Stimulated activated CD8-positive, alpha-beta memory T cell treated with anti-CD3 and anti-CD28 coated beads, Interleukin-15, amount 100 ng/mL, for 4 hours (primary cell): Measurements from ENCODE around the gene BAIAP2.

ENCODE experiments used
- DNase-seq, 2 donors: peaks; one replicate each; pipeline ENCODE4 v3.0.0-alpha.2; 2020; ENCODE audit warnings: low read depth in 2 of 2

Gene BAIAP2

DNA sequence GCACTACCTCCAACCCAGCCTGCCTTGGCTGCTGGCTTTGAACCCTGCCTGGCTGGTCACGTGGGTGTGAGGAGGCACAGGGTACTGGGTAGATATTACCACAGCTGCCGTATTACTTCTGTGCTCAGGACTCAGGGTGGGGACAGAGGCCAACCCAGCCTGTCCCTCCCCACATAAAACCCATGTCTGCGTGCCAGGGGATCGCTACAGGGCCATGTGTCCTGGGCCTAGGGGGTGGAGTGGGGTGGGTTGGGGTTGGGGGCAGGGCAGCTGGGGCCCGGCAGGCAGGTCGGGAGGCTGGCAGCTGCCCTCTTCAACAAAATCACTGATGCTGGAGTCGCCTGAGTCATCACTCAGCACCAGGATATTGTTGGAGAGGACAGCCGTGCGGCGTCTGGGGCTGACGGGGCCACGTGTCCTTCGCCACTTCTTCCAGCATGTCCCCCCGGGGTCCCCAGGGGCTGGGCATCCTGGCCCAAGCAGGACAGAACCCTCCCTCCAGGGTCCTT, 90.7 kb downstream of the BAIAP2 start:
- DNase-seq: no peak

GRCh38 chr17:81126281-81127132, 91.6 kb downstream of the BAIAP2 start:
- no peak for DNase-seq

DNA sequence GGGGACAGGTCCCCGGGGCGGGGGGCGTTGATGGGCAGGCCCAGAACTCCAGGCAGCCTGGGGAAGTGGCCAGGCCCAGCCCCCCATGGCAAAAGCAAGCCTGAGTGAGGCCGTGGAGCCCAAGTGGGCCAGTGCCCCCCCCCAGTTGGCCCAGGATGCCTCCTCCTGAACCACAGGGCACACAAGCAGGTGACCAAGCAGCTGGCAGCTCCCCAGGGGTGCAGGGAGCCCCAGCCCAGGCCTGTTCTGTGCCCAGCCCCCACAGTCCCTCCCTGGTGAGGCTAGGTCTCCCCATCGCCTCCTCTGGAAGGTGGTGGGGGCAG, 92.1 kb downstream of the BAIAP2 start:
- no peak for DNase-seq

DNA sequence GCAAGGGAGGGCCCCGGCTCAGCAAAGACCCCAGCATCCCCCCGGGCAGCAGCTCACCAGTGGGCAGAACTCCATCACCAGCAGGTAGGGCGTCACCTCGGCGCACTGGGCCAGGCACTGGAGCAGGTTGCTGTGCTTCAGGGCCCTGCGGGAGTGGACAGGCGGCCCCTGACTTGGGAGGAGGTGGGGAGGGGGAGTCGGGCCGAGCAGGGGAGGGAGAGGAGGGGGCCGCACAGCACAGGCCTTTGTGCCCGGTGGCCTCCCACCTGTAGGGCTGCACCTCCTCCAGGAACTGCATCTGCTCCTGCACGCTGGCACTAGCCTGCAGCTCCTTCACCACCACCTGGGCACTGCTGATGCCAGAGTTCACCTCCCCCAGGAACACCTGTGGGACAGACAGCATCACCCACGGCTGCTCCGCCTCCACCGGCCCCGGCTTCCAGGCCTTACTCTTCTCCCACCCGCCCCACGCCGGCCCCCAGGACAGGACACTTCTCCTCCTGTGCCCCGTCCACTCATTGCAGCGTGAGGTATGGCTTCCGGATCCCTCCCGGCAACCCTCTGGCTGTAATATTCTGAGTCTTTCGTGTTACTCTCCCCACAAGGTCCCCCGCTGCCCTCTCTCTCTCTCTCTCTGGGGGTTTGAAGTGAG, 92.7 kb downstream of the BAIAP2 start:
- DNase-seq: no peak

DNA sequence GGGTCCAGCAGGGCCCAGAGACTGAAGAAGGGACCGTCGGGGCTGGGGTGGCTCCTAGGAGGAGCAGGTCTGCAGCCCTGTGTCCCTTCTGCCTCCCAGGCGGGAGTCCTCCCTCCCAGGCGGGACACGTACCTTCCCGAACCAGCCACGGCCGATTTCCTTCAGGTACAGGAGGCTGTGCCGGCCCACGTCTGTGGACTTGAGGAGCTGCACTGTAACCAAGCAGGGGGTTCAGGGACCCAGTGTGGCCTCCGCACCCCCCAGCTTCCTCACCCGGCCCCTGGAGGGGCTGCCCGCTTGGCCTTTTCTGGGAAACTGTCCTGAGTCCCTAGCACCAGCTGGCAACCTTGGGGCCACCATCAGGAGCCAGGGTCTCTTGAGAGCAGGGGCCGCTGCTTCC, 93.4 kb downstream of the BAIAP2 start:
- DNase-seq: no peak

- no peak for DNase-seq
Observed at GRCh38 chr17:81128774-81129173, 93.8 kb downstream of the BAIAP2 start.

- no peak for DNase-seq
Observed at GRCh38 chr17:81129289-81129688, 94.3 kb downstream of the BAIAP2 start.

DNA sequence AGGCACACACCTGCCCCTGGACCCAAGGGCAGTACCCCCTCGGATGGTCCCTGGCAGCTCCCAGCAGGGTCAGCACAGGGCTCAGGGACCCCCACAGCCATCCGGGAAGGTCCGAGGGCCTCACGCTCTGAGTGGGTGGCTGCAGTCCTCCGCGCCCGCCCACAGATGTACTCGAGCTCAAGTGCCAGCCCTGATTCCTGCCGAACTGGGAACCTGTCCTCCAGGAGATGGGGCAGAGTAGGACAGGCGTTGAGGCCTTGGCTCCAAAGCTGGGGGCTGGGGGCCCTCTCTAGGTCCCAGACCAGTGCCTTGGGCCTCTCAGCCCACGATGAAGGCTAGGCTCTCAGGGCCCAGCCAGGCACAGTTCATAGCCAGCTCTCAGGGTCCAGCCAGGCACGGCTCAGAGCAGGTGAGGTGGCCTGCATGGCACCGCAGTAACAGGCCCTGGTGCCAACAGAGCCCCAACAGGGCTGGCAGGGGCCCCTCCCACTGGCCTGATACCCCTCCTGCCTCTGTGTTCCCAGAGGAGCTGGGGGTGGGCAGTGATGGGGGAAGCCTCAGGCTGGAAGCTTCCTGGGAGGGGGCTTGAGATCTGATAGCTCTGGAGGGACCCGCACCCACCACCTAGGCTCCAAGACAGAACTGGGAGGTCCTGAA, 94.9 kb downstream of the BAIAP2 start:
- no peak for DNase-seq

GRCh38 chr17:81130385-81131361, 95.7 kb downstream of the BAIAP2 start:
- DNase-seq: no peak

GRCh38 chr17:81131486-81132196, 96.7 kb downstream of the BAIAP2 start:
- no peak for DNase-seq

GRCh38 chr17:81132197-81132540, 97.2 kb downstream of the BAIAP2 start:
- no peak for DNase-seq

DNA sequence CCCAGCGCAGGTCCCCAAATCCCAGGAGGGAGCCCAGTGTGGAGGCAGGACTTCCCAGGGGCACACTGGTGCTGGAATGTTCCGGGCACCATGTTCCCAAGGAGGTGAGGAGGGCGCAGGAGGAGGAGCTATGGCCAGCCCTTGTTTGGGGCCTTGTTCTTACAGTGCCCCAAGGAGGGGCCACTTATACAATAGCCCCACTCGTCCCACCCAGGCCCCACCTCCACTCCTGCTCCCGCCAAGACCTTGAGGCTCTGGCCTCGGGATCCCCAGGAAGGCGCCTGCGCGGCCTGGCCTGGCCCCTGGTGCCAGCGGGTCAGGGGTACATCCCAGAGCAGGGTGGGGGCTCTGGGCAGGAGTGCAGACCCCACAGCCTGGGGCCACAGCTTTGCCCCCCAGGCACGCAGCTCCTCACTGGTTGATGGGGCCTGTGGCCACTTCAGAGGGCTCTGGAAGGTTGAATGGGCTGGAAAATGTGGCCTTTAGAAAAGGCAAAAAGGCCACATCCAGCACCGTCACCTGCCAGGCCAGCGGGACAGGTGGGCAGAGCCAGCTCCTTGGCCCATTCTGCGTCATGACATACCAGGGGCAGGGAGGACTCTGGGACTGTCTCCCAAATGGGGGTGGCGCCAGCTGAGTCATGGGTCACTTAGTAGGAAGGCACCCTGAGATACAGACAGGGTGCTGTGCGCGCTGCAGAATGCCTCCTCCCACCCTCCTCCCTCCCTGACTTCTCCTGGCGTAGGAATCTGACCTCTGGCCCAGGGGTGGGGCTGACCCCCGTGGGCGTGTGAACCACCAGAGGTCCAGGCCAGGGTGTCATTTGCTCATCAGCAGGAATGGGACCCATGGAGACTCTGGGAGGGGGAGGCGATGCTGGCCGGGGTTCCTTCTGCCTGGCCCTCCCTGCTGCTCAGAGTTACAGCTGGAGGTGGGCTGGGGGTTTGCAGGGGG, 98.1 kb downstream of the BAIAP2 start:
- no peak for DNase-seq

DNA sequence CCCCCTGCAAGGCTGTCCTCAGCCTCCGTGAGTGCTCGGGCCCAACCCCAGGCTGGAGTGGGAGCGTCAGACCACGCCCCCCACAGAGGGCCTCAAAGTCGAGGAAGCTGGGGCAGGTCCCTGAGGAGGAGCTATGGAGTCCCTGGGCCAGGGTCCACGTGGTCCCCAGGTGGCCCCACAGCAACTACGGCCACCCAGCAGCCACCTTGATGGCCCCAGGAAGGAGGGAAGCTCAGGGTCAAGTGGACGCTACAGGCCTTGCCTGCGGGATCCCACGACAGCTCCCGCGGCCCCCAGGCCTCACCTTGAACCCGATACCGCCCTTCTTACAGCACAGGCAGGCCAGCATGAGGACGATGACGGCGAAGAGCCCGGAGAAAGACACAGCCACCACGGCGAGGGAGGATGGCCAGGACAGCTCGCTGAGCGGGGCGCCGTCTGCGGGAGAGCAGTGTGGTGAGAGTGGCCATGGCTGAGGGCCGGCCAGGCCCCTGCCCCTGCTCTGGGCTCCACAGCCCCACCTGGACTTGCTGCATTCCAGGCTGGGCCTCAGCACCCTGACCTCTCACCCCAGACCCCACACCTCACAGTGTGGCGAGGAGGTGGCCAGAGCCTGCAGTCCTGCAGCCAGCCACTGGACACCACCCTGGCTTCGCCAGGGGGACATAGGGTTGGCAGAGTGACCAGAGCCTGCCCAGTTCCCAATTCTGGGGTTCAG, 99.3 kb downstream of the BAIAP2 start:
- no peak for DNase-seq

DNA sequence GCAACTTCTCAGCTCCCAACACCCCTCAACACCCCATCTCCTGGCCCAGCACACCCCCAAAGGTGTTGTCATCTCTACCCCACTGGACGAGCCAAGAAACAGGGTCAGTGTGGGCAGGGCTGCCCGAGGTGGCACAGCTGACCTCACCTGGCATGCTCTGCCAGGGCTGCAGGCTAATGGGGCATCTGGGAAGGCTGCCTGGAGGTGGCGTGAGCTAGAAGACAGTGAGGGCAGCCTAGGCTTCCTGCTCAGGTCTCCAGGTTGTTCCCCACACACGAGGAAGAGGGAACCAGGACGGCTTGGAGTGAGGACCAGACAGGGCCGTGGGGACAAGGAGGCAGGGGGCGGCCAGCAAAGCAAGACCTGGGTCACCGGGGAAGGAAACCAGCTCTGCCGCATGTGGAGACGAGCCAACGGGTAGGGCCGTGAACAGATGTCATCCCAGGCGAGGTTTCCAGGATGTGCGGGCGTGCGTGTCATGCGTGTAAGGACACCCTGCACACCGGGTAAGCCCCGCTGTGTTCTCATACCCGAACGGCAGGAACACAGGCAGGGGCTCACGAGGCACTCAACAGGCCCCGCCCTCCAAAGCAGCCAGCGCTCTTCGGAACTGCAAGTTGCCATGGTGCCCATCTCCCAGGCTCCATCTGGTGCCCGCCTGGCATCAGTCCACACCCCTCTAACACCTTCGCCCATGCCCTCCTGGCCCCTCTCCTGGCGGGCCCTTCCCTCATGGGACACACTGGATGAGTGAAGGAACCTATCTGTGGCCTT, 100.7 kb downstream of the BAIAP2 start:
- DNase-seq: no peak

DNA sequence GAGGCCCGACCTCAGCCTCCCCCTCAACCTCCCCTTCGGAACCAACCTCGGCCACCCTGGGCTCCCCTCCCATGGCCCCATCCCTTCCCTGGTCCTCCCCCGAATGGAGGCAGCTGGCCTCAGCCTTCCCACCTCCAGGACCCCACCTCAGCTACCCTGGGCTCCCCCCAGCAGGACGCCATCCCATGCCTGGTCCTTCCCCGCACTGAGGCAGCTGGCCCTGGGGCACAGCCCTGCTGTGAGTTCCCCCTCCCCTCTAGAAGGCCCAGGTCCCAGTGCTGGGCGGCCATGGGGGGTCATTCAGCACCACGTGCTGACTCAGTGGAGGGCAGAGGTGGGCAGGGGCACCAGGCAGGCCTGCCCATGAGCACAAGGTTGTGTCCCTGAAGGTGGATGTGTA, 101.4 kb downstream of the BAIAP2 start:
- DNase-seq: no peak

DNA sequence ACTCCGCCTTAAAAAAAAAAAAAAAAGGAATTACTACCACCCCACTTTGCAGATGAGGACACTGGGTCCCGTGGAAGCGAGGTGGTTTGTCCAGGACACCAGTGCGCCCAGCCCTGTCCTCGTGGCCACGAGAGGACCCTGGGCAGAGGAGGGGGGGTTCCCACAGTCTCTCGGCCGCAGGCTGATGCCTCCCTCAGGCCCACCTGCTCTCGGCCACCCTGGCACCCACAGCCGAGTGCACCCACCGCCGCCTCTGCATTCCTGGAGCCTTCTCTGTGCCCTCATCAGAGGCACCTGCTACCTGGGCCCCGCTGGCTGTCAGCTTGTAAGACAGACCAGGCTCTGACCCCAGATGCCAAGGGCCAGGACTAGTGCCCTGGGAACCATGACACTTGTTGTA, 102.3 kb downstream of the BAIAP2 start:
- no peak for DNase-seq

- no peak for DNase-seq
Observed at GRCh38 chr17:81138083-81138482, 103.1 kb downstream of the BAIAP2 start.

DNA sequence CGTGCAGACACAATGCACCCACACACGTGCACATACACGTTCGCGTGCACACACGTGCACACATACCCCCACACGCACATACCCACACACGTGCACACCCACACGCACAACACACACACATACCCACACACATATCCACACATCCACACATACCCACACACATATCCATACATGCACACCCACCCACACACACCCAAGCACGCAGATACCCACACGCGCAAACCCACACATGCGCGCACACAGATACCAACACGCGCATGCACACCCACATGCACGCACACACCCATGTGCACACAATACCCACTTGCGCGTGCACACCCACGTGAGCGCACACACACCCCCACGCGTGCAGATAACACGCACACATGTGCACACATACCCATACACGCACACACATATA, 103.5 kb downstream of the BAIAP2 start:
- no peak for DNase-seq
